SK-N-SH (cell line): ENCODE measurements around the gene MAPK4. TPM values are rescaled to one million over a fixed set of nuclear protein-coding genes. Genes with fewer than 3 reads are reported as not detected.
"Not testable (repeated sequence)": the region's sequence is repeated elsewhere in the genome, so short reads cannot be mapped to it uniquely, and the experiment has no call there.

Experiments used
- CTCF ChIA-PET: fragments of 300-600, 350-600 bp; formaldehyde crosslinking; extraction: SDS; loops from one replicate; lab custom pipeline; 2021; lab: Yijun Ruan, JAX
- POLR2A ChIA-PET: fragments of 350-600 bp; sonication (Branson Sonifier 250); formaldehyde crosslinking; extraction: SDS; loops from one replicate; lab custom pipeline; 2020; ENCODE audit warnings: antibody characterized with exemption, inconsistent platforms; lab: Yijun Ruan, JAX
- DNase-seq: peaks from one replicate; pipeline ENCODE4 v3.0.0; 2012
- H2AFZ ChIP-seq: fragments of 200-600 bp; sonication (generic); 2 replicates; pipeline ENCODE4 v1.8.1; 2016; ENCODE audit warnings: antibody characterized with exemption, mild to moderate bottlenecking, low read depth
- H3F3A ChIP-seq: fragments of 200-600 bp; sonication (generic); replicated peaks from 2 replicates; pipeline ENCODE3; 2016; ENCODE audit warnings: antibody characterized with exemption, mild to moderate bottlenecking; ENCODE audit not compliant: insufficient read depth
- H3K27ac ChIP-seq, 2 experiments: fragments of 200-500 bp in 1 of 2; fragments of 200-600 bp in 1 of 2; sonication (Bioruptor generic) in 1 of 2; sonication (generic), shearing (Covaris generic) in 1 of 2; 2 replicates each; pipeline versions ENCODE4 v1.5.1 to v1.6.1; 2014 to 2016; ENCODE audit warnings: low read depth in 2 of 2, inconsistent platforms in 1 of 2, low read length in 1 of 2, mild to moderate bottlenecking in 1 of 2, mixed read lengths in 1 of 2
- H3K27me3 ChIP-seq: fragments of 200-600 bp; sonication (generic), shearing (Covaris generic); 2 replicates; pipeline ENCODE4 v1.6.1; 2016; ENCODE audit warnings: mixed run types; ENCODE audit not compliant: insufficient read depth
- H3K36me3 ChIP-seq, 2 experiments: fragments of 200-500 bp in 1 of 2; fragments of 200-600 bp in 1 of 2; sonication (Bioruptor generic) in 1 of 2; sonication (generic) in 1 of 2; replicated peaks in 1 of 2; 2 replicates each; pipeline versions ENCODE3 to v1.5.1; 2014 to 2016; ENCODE audit warnings: low read length in 1 of 2, mild to moderate bottlenecking in 1 of 2; ENCODE audit not compliant: insufficient read depth in 2 of 2, control insufficient read depth in 1 of 2
- H3K4me1 ChIP-seq, 2 experiments: fragments of 200-500 bp in 1 of 2; fragments of 200-600 bp in 1 of 2; sonication (Bioruptor generic) in 1 of 2; sonication (generic), shearing (Covaris generic) in 1 of 2; 2 replicates each; pipeline versions ENCODE4 v1.5.1 to v1.6.1; 2014 to 2016; ENCODE audit warnings: low read depth in 1 of 2, low read length in 1 of 2, mixed run types in 1 of 2; ENCODE audit not compliant: insufficient read depth in 2 of 2, control insufficient read depth in 1 of 2
- H3K4me2 ChIP-seq: fragments of 200-600 bp; sonication (generic), shearing (Covaris generic); 2 replicates; pipeline ENCODE4 v1.6.1; 2017; ENCODE audit warnings: mixed run types
- H3K4me3 ChIP-seq, 2 experiments: fragments of 200-500 bp in 1 of 2; fragments of 200-600 bp in 1 of 2; sonication (Bioruptor generic) in 1 of 2; sonication (generic), shearing (Covaris generic) in 1 of 2; 2 replicates each; pipeline versions ENCODE4 v1.5.1 to v1.8.1; 2014 to 2016; ENCODE audit warnings: low read depth in 2 of 2, inconsistent platforms in 1 of 2, low read length in 1 of 2, mild to moderate bottlenecking in 1 of 2, mixed read lengths in 1 of 2, moderate library complexity in 1 of 2
- H3K79me2 ChIP-seq: fragments of 200-600 bp; sonication (generic); 2 replicates; pipeline ENCODE4 v1.8.1; 2017; ENCODE audit warnings: mild to moderate bottlenecking; ENCODE audit not compliant: insufficient read depth
- H3K9ac ChIP-seq: fragments of 200-600 bp; sonication (generic); 2 replicates; pipeline ENCODE4 v1.6.1; 2017; ENCODE audit warnings: mixed run types
- H3K9me2 ChIP-seq: fragments of 200-600 bp; sonication (generic); 2 replicates; pipeline ENCODE4 v1.6.1; 2017; ENCODE audit warnings: mixed run types
- H3K9me3 ChIP-seq: fragments of 200-600 bp; sonication (generic); 2 replicates; pipeline ENCODE4 v1.6.1; 2017; ENCODE audit warnings: mixed run types, mild to moderate bottlenecking, moderate library complexity
- H4K20me1 ChIP-seq: fragments of 200-600 bp; sonication (generic); 2 replicates; pipeline ENCODE4 v1.6.1; 2017; ENCODE audit warnings: mild to moderate bottlenecking, mixed run types; ENCODE audit not compliant: insufficient read depth
- EZH2phosphoT487 ChIP-seq: fragments of 200-600 bp; sonication (generic); IDR thresholded peaks from 2 replicates; pipeline ENCODE4 v1.6.1; 2017; ENCODE audit warnings: low read depth, mixed run types, mild to moderate bottlenecking, antibody characterized with exemption, moderate library complexity, borderline replicate concordance
- GABPA ChIP-seq: IDR thresholded peaks from 2 replicates; pipeline ENCODE4 v1.4.0; 2012; ENCODE audit warnings: low read depth, mild to moderate bottlenecking
- RXRA ChIP-seq: IDR thresholded peaks from 2 replicates; pipeline ENCODE4 v1.4.0; 2012; ENCODE audit warnings: low read depth, mild to moderate bottlenecking, borderline replicate concordance
- WGBS: methylation state at CpG from one replicate; pipeline ENCODE4 v1.1.6; 2017; ENCODE audit warnings: low lambda C conversion rate; 5-methylcytosine and 5-hydroxymethylcytosine counted together
- polyA plus RNA-seq, 3 experiments: library from polyadenylated mRNA; depleted of rRNA; stranded (reverse); fragments of >200 nt; gene quantifications; 2 replicates each; pipeline ENCODE4 v1.2.3, GENCODE V29; 2012
- TF ChIP-seq, protein P1 (sequence below): IDR thresholded peaks from 2 replicates; pipeline ENCODE4 v1.6.1; 2012; ENCODE audit warnings: mild to moderate bottlenecking, low read depth, low read length, moderate library complexity

The MAPK4 gene
- 0.02 TPM in 2 replicates for polyA plus RNA-seq (2012; rRNA removed)
- 0.01 and 0.04 TPM in 2 replicates for polyA plus RNA-seq (2012; cell fraction: cytosol; rRNA removed)
- 0.05 TPM in 1 of 2 replicates, not detected in the other for polyA plus RNA-seq (2012; cell fraction: nucleus; rRNA removed)

DNA sequence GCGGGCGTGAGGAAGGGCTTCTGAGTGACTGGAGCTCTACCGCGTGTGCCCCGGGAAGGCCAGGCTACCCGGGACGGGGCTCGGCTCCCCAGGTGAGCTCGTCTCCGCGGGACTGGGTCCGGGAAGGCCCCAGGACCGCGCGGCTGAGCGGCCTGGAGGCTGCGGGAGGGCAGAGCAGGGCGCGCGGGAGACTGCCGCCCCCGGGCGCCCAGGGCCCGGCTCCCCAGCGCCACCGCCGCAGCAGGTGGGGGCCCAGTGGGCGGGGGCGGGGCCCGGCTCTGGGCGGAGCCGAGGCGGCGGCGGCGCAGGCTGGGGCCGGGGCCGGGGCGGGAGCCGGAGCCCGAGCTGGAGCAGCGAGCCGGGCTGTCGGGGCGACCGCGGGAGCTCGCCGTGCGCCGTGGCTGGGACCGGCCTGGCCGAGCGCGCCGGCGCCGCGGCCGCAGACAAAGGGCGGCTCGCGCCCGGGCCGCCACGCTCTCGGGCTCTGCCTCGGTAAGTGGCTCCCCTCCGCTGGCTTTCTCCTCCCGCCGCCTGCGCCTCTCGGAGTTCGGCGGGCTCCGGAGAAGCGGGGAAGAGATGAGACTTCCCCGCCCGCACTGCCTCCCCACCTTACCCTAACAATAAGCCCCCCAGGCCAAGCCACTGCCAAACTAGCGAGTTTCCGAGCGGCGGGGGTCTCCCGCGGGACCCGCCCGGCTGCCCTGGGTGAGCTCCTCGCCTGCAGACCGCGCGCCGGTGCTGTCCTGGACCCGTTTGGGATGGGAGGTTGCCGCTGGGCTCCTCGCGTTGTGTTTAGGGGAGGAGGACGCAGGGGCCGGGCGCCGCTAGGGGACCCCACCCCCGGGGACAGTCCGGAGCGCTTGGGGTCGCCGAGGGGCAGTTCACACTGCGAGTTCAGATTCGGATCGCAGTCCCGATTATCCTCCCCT is at the start of gene MAPK4:
TSS of gene MAPK4 (plus strand) at position 336 of the 929 bp plus-strand sequence. CDS start 103,872 bp downstream, outside the sequence.
- H4K20me1 ChIP-seq: no peaks in the 10 kb centered on the region
- ChIA-PET CTCF (interaction anchor here (0.9 to 1.7 kb wide), 4 partner anchors 10 to 112 kb away, joined by 3 to 5 read pairs (median 4); no protein-coding TSS in a partner anchor), POLR2A (interaction anchor here (0.6 to 1.2 kb wide), 3 partner anchors 10 to 747 kb away, joined by 3 read pairs; partner anchors contain the start of gene SKA1)
- peak; percentile 89 for DNase-seq
- H3K9me2 ChIP-seq: no peaks in the 10 kb centered on the region
- H3K9me3 ChIP-seq: no peaks in the 10 kb centered on the region
- no peak within 1 kb of the TSS for H3K9ac ChIP-seq
- 0% methylated on average over 18 of the region's 109 CpGs for WGBS
- H2AFZ ChIP-seq: peak within 1 kb of the TSS; percentile 79; the same call in 1 of the 2 replicates
- peaks cover 28% of the 10 kb centered on the region for H3K27me3 ChIP-seq
- H3F3A ChIP-seq: no peaks in the 10 kb centered on the region
- TF ChIP-seq, protein P1, sequence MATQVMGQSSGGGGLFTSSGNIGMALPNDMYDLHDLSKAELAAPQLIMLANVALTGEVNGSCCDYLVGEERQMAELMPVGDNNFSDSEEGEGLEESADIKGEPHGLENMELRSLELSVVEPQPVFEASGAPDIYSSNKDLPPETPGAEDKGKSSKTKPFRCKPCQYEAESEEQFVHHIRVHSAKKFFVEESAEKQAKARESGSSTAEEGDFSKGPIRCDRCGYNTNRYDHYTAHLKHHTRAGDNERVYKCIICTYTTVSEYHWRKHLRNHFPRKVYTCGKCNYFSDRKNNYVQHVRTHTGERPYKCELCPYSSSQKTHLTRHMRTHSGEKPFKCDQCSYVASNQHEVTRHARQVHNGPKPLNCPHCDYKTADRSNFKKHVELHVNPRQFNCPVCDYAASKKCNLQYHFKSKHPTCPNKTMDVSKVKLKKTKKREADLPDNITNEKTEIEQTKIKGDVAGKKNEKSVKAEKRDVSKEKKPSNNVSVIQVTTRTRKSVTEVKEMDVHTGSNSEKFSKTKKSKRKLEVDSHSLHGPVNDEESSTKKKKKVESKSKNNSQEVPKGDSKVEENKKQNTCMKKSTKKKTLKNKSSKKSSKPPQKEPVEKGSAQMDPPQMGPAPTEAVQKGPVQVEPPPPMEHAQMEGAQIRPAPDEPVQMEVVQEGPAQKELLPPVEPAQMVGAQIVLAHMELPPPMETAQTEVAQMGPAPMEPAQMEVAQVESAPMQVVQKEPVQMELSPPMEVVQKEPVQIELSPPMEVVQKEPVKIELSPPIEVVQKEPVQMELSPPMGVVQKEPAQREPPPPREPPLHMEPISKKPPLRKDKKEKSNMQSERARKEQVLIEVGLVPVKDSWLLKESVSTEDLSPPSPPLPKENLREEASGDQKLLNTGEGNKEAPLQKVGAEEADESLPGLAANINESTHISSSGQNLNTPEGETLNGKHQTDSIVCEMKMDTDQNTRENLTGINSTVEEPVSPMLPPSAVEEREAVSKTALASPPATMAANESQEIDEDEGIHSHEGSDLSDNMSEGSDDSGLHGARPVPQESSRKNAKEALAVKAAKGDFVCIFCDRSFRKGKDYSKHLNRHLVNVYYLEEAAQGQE: no peak
- TF ChIP-seq RXRA (no peak), EZH2phosphoT487 (peak; percentile 83; the same call in 1 of the 2 replicates), GABPA (no peak)
- H3K4me2 ChIP-seq: peak within 1 kb of the TSS; percentile 82
- peak within 1 kb of the TSS; percentile 54 to 55 for H3K4me3 ChIP-seq
- no peaks in the 10 kb centered on the region for H3K36me3 ChIP-seq
- H3K27ac ChIP-seq: peak within 1 kb of the TSS in 1 of 2 experiments; percentile 39; a peak in 2 of 4 replicates
- H3K79me2 ChIP-seq: no peaks in the 10 kb centered on the region
- peaks cover 0 to 18% of the 10 kb centered on the region in 2 experiments; a peak in 3 of 4 replicates for H3K4me1 ChIP-seq

DNA sequence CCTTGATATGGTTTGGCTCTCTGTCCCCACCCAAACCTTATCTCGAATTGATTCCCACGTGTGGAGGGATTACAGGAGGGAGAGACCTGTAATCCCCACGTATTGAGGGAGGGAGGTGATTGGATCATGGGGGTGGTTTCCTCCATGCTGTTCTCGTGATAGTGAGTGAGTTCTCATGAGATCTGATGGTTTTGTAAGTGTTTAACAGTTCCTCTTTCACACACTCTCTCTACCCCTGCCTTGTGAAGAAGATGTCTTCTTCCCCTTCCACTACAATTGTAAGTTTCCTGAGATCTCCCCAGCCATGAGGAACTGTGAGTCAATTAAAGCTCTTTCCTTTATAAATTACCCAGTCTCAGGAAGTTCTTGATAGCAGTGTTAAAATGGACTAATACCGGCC is 42.6 kb upstream of the MAPK4 start:
- H3K9ac ChIP-seq, H3K9me3 ChIP-seq, H3K4me2 ChIP-seq, H3K36me3 ChIP-seq, H4K20me1 ChIP-seq, POLR2A ChIA-PET, H3K27ac ChIP-seq, H3K4me3 ChIP-seq, DNase-seq, H3K9me2 ChIP-seq, H2AFZ ChIP-seq, H3K79me2 ChIP-seq, H3F3A ChIP-seq, H3K27me3 ChIP-seq, H3K4me1 ChIP-seq: not testable (repeated sequence)
- WGBS: 8% methylated on average over 5 of the region's 5 CpGs
- CTCF ChIA-PET: interaction anchor here (1.7 kb wide), 1 partner anchor 10 kb away, joined by 5 read pairs; no protein-coding TSS in a partner anchor
